Uterus (tissue), 2 donors: ENCODE results near the gene NXPH4.

ENCODE experiments used
- CTCF ChIP-seq, 4 experiments: fragments of 200-600 bp in 2 of 4; fragments of 450-650 bp in 2 of 4; sonication (generic) in 2 of 4; IDR thresholded peaks; one replicate each; pipeline ENCODE4 v1.5.1; 2016 to 2019; ENCODE audit warnings: antibody characterized with exemption in 4 of 4, mild to moderate bottlenecking in 2 of 4, moderate library complexity in 1 of 4
- POLR2A ChIP-seq, 2 donors: fragments of 450-650 bp; IDR thresholded peaks; one replicate each; pipeline ENCODE4 v1.6.1; 2016; ENCODE audit warnings: antibody characterized with exemption in 2 of 2, mild to moderate bottlenecking in 1 of 2, moderate library complexity in 1 of 2

GRCh38 chr12:57210461-57210860 is 6.1 kb upstream of the NXPH4 start:
- TF ChIP-seq CTCF (IDR thresholded peaks at IDR 0.05) (no peak), POLR2A (IDR thresholded peaks at IDR 0.05) (no peak)
